A673 (cell line): Measurements from ENCODE around the gene TMEM254.
"Not testable (repeated sequence)": the region's sequence is repeated elsewhere in the genome, so short reads cannot be mapped to it uniquely, and the experiment has no call there.

Source experiments
- CTCF ChIP-seq: fragments of 300-800, 200-600 bp; sonication (generic); conservative IDR thresholded peaks from 2 replicates; pipeline ENCODE4 v1.5.1; 2017; ENCODE audit warnings: low read depth, mild to moderate bottlenecking, antibody characterized with exemption, low read length, moderate library complexity, mixed read lengths
- EZH2 ChIP-seq: fragments of 200-600 bp; sonication (generic); IDR thresholded peaks from 2 replicates; pipeline ENCODE4 v1.6.1; 2017; ENCODE audit warnings: borderline replicate concordance, low read depth, mild to moderate bottlenecking, mixed read lengths, antibody characterized with exemption, low read length; ENCODE audit not compliant: poor library complexity, severe bottlenecking

- TF ChIP-seq CTCF, EZH2: not testable (repeated sequence)
These were observed 20.8 kb downstream of the TMEM254 start for GRCh38 chr10:80099295-80099694.
